Measurements from ENCODE around the gene PRKN.
"Not testable (repeated sequence)": the region's sequence is repeated elsewhere in the genome, so short reads cannot be mapped to it uniquely, and the experiment has no call there.

DNA sequence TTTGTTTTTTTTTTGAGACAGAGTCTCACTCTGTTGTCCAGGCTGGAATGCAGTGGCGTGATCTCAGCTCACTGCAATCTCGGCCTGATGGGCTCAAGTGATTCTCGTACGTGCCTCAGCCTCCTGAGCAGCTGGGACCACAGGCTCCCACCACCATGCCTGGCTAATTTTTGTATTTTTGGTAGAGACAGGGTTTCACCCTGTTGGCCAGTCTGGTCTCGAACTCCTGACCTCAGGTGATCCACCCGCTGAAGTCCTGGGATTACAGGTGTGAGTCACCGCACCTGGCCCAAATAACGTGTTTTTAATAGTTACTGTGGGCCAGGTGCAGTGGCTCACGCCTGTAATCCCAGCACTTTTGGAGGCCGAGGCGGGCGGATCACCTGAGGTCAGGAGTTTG lies 876.1 kb downstream of the PRKN start:
- TF ChIP-seq, protein P1, sequence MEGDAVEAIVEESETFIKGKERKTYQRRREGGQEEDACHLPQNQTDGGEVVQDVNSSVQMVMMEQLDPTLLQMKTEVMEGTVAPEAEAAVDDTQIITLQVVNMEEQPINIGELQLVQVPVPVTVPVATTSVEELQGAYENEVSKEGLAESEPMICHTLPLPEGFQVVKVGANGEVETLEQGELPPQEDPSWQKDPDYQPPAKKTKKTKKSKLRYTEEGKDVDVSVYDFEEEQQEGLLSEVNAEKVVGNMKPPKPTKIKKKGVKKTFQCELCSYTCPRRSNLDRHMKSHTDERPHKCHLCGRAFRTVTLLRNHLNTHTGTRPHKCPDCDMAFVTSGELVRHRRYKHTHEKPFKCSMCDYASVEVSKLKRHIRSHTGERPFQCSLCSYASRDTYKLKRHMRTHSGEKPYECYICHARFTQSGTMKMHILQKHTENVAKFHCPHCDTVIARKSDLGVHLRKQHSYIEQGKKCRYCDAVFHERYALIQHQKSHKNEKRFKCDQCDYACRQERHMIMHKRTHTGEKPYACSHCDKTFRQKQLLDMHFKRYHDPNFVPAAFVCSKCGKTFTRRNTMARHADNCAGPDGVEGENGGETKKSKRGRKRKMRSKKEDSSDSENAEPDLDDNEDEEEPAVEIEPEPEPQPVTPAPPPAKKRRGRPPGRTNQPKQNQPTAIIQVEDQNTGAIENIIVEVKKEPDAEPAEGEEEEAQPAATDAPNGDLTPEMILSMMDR (IDR thresholded peaks at IDR 0.05), result not testable (repeated sequence)
- TF ChIP-seq ZFX (IDR thresholded peaks at IDR 0.05; ENCODE audit: borderline replicate concordance), result not testable (repeated sequence)

Measured in 22Rv1 (cell line).